ENCODE results near the gene PMPCA.

Gene PMPCA

GRCh38 chr9:136447173-136447778 lies 36.8 kb downstream of the PMPCA start:
- no peak for FAIRE-seq
- no peak for DNase-seq (ENCODE audit: extremely low spot score, insufficient read length, low read depth)

GRCh38 chr9:136448655-136449054 lies 38.2 kb downstream of the PMPCA start:
- DNase-seq (ENCODE audit: extremely low spot score, insufficient read length, low read depth) (no peak), FAIRE-seq (no peak)

GRCh38 chr9:136451221-136451877 lies 40.9 kb downstream of the PMPCA start:
- FAIRE-seq (no peak), DNase-seq (ENCODE audit: extremely low spot score, insufficient read length, low read depth) (no peak)

- no peak for DNase-seq (ENCODE audit: extremely low spot score, insufficient read length, low read depth)
- no peak for FAIRE-seq
Observed at GRCh38 chr9:136453326-136453725, 42.9 kb downstream of the PMPCA start.

- no peak for FAIRE-seq
- no peak for DNase-seq (ENCODE audit: extremely low spot score, insufficient read length, low read depth)
Observed at GRCh38 chr9:136454026-136454796, 43.8 kb downstream of the PMPCA start.

- DNase-seq (ENCODE audit: extremely low spot score, insufficient read length, low read depth): no peak
- FAIRE-seq: no peak
Observed at GRCh38 chr9:136455043-136456002, 44.9 kb downstream of the PMPCA start.

- no peak for FAIRE-seq
- no peak for DNase-seq (ENCODE audit: extremely low spot score, insufficient read length, low read depth)
Observed at GRCh38 chr9:136456258-136456657, 45.8 kb downstream of the PMPCA start.

GRCh38 chr9:136457326-136457725 lies 46.9 kb downstream of the PMPCA start:
- FAIRE-seq: no peak
- DNase-seq (ENCODE audit: extremely low spot score, insufficient read length, low read depth): no peak

- FAIRE-seq (no peak), DNase-seq (ENCODE audit: extremely low spot score, insufficient read length, low read depth) (no peak)
Observed at GRCh38 chr9:136459425-136459824, 49.0 kb downstream of the PMPCA start.

GRCh38 chr9:136460772-136461325 lies 50.4 kb downstream of the PMPCA start:
- no peak for FAIRE-seq
- DNase-seq (ENCODE audit: extremely low spot score, insufficient read length, low read depth): no peak

- FAIRE-seq (no peak), DNase-seq (ENCODE audit: extremely low spot score, insufficient read length, low read depth) (no peak)
Observed at GRCh38 chr9:136462664-136463063, 52.2 kb downstream of the PMPCA start.

- DNase-seq (ENCODE audit: extremely low spot score, insufficient read length, low read depth): no peak
- no peak for FAIRE-seq
Observed at GRCh38 chr9:136463578-136463977, 53.1 kb downstream of the PMPCA start.

- FAIRE-seq (no peak), DNase-seq (ENCODE audit: extremely low spot score, insufficient read length, low read depth) (no peak)
Observed at GRCh38 chr9:136464241-136464640, 53.8 kb downstream of the PMPCA start.

GRCh38 chr9:136465500-136466154 lies 55.2 kb downstream of the PMPCA start:
- FAIRE-seq: no peak
- DNase-seq (ENCODE audit: extremely low spot score, insufficient read length, low read depth): no peak

- DNase-seq (ENCODE audit: extremely low spot score, insufficient read length, low read depth): no peak
- no peak for FAIRE-seq
Observed at GRCh38 chr9:136466155-136466541, 55.7 kb downstream of the PMPCA start.

- FAIRE-seq: no peak
- DNase-seq (ENCODE audit: extremely low spot score, insufficient read length, low read depth): no peak
Observed at GRCh38 chr9:136467766-136468165, 57.3 kb downstream of the PMPCA start.

GRCh38 chr9:136470356-136470755 lies 59.9 kb downstream of the PMPCA start:
- no peak for FAIRE-seq
- no peak for DNase-seq (ENCODE audit: extremely low spot score, insufficient read length, low read depth)

- FAIRE-seq: no peak
- DNase-seq (ENCODE audit: extremely low spot score, insufficient read length, low read depth): no peak
Observed at GRCh38 chr9:136470792-136471469, 60.5 kb downstream of the PMPCA start.

All from GM18507 (cell line).